ENCODE measurements around the gene PHACTR3.

PHACTR3 gene

GRCh38 chr20:59701236-59701635 is 96.9 kb downstream of the PHACTR3 start:
- Histone ChIP-seq H3K9ac (ENCODE audit: low read length in 5 of 5) (no peak overlapping the region), H3K36me3 (ENCODE audit: control insufficient read depth in 5 of 5, insufficient read depth in 5 of 5, low read length in 5 of 5) (no peaks in the 10 kb centered on the region), H3K4me3 (ENCODE audit: low read depth in 1 of 5, low read length in 5 of 5) (no peak overlapping the region), H3K4me1 (ENCODE audit: control insufficient read depth in 5 of 5, insufficient read depth in 5 of 5, low read length in 5 of 5) (peaks cover 0 to 2% (median 0%) of the 10 kb centered on the region in 5 donors), H3K27ac (ENCODE audit: low read depth, low read length) (no peak overlapping the region), H3K27me3 (ENCODE audit: control insufficient read depth in 5 of 5, insufficient read depth in 4 of 5, low read length in 5 of 5) (peaks cover 2 to 12% (median 5%) of the 10 kb centered on the region in 5 donors), H3K9me3 (ENCODE audit: control insufficient read depth in 5 of 5, low read length in 5 of 5) (no peaks in the 10 kb centered on the region)

DNA sequence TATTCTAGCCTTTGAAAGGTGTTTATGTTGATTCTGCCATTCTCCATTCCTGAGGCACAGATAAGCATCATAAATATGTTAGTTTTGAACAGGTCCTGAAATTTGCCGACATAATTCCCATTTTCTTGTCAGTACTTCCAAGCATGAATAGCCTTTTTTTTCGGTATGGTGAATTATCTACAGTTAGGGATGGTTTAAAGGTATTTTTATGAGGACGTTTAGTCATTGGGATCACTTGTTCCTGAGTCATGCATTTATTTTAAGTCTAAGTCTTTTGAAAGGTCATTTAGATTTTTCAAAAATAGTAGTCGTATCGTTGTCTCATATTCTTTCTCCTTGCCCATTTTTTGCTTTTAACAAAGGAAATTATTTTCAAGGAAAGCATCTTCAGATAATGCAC is 98.7 kb downstream of the PHACTR3 start:
- peaks cover 2 to 9% (median 5%) of the 10 kb centered on the region in 5 donors for H3K27me3 ChIP-seq (ENCODE audit: control insufficient read depth in 5 of 5, insufficient read depth in 4 of 5, low read length in 5 of 5)

DNA sequence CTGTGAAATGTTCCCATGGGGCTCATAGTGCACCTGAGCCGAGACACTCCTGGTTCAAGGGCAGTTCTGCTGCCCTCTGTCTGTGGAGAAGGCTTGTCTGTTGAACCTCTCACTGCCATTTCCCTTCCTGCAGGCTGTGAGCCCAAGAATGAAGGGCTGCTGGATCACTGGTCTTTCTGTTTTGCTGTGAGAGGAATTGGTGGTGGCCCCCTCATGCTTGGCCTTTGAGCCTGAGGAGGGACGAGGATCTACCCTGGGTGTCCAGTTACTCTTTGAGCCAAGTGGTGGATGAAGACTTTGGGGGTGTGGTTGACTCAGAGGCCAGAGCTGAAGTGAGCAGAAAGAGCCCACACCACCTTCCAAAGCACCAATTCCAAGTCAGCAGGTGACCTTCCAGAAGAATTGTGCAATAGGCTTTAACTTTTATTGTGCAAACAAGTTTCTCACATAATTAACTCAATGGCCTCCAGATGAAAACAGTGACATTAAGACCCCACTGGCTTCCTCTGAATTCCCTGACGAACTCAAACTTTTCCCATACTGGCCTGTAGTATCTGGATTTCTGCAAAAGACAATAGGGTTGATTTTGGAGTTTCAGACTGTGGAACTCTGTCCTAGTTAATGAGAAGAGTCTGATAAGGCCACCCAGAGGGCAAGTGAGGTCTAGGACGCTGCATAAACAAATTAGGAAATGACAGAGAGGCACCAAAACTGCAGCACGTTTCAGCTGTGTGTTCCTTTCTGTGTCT is 101.5 kb downstream of the PHACTR3 start:
- Histone ChIP-seq H3K27ac (ENCODE audit: low read depth, low read length) (no peak overlapping the region), H3K9me3 (ENCODE audit: control insufficient read depth in 5 of 5, low read length in 5 of 5) (peaks cover 0 to 6% (median 0%) of the 10 kb centered on the region in 5 donors), H3K4me1 (ENCODE audit: control insufficient read depth in 5 of 5, insufficient read depth in 5 of 5, low read length in 5 of 5) (peaks cover 0 to 4% (median 0%) of the 10 kb centered on the region in 5 donors), H3K4me3 (ENCODE audit: low read depth in 1 of 5, low read length in 5 of 5) (no peak overlapping the region), H3K9ac (ENCODE audit: low read length in 5 of 5) (no peak overlapping the region), H3K27me3 (ENCODE audit: control insufficient read depth in 5 of 5, insufficient read depth in 4 of 5, low read length in 5 of 5) (peaks cover 3 to 13% (median 6%) of the 10 kb centered on the region in 5 donors), H3K36me3 (ENCODE audit: control insufficient read depth in 5 of 5, insufficient read depth in 5 of 5, low read length in 5 of 5) (no peaks in the 10 kb centered on the region)

More for the DNA sequence above, 98.7 kb downstream of the PHACTR3 start:
- Histone ChIP-seq H3K9me3 (ENCODE audit: control insufficient read depth in 5 of 5, low read length in 5 of 5) (peaks cover 0 to 2% (median 0%) of the 10 kb centered on the region in 5 donors), H3K36me3 (ENCODE audit: control insufficient read depth in 5 of 5, insufficient read depth in 5 of 5, low read length in 5 of 5) (no peaks in the 10 kb centered on the region), H3K4me3 (ENCODE audit: low read depth in 1 of 5, low read length in 5 of 5) (no peak overlapping the region), H3K27ac (ENCODE audit: low read depth, low read length) (no peak overlapping the region), H3K9ac (ENCODE audit: low read length in 5 of 5) (no peak overlapping the region), H3K4me1 (ENCODE audit: control insufficient read depth in 5 of 5, insufficient read depth in 5 of 5, low read length in 5 of 5) (peaks cover 0 to 4% (median 0%) of the 10 kb centered on the region in 5 donors)

DNA sequence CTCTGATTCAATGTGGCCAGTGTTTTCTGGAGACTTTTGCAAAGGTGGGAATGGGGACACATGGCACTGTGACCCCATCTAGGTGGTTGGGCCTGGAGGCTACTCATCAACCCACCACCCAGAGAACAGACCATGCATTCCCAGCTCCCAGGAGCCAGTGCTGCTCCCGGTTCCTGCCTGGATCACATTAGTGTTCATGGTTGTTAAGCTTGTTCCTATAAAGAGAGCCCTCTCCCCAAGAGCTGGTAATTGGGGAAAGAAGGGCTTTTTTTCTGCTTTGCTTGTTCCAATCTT is 102.0 kb downstream of the PHACTR3 start:
- no peak overlapping the region for H3K27ac ChIP-seq (ENCODE audit: low read depth, low read length)
- peaks cover 3 to 13% (median 6%) of the 10 kb centered on the region in 5 donors for H3K27me3 ChIP-seq (ENCODE audit: control insufficient read depth in 5 of 5, insufficient read depth in 4 of 5, low read length in 5 of 5)
- H3K36me3 ChIP-seq (ENCODE audit: control insufficient read depth in 5 of 5, insufficient read depth in 5 of 5, low read length in 5 of 5), result no peaks in the 10 kb centered on the region
- no peak overlapping the region for H3K9ac ChIP-seq (ENCODE audit: low read length in 5 of 5)
- H3K4me1 ChIP-seq (ENCODE audit: control insufficient read depth in 5 of 5, insufficient read depth in 5 of 5, low read length in 5 of 5), result peaks cover 0 to 4% (median 0%) of the 10 kb centered on the region in 5 donors
- H3K4me3 ChIP-seq (ENCODE audit: low read depth in 1 of 5, low read length in 5 of 5), result no peak overlapping the region
- H3K9me3 ChIP-seq (ENCODE audit: control insufficient read depth in 5 of 5, low read length in 5 of 5), result peaks cover 0 to 6% (median 0%) of the 10 kb centered on the region in 5 donors

DNA sequence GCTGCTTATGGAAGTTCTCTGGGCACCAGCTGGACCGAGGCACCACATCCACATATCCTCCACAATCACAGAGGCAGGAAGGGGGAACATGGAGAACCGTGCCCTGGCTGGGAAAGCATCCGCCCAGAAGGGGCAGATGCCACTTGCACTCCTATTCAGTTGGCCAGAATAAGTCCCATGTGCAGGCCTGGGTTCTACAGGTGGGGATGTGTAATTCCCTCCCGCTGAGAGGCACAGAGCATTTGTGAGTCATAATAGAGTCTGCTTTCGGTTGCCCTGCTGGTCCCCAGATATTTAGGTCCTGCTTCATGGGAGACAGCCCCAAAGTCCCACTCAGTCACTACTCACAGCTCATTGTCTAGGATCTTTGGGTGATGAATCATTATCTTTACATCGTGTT is 104.0 kb downstream of the PHACTR3 start:
- H3K9me3 ChIP-seq (ENCODE audit: control insufficient read depth in 5 of 5, low read length in 5 of 5), result peaks cover 0 to 14% (median 8%) of the 10 kb centered on the region in 5 donors
- no peak overlapping the region for H3K4me3 ChIP-seq (ENCODE audit: low read depth in 1 of 5, low read length in 5 of 5)
- H3K36me3 ChIP-seq (ENCODE audit: control insufficient read depth in 5 of 5, insufficient read depth in 5 of 5, low read length in 5 of 5), result no peaks in the 10 kb centered on the region
- H3K9ac ChIP-seq (ENCODE audit: low read length in 5 of 5), result no peak overlapping the region
- peaks cover 0 to 4% (median 0%) of the 10 kb centered on the region in 5 donors for H3K4me1 ChIP-seq (ENCODE audit: control insufficient read depth in 5 of 5, insufficient read depth in 5 of 5, low read length in 5 of 5)
- peaks cover 0 to 13% (median 6%) of the 10 kb centered on the region in 5 donors for H3K27me3 ChIP-seq (ENCODE audit: control insufficient read depth in 5 of 5, insufficient read depth in 4 of 5, low read length in 5 of 5)
- H3K27ac ChIP-seq (ENCODE audit: low read depth, low read length), result no peak overlapping the region

GRCh38 chr20:59709636-59710035 is 105.3 kb downstream of the PHACTR3 start:
- Histone ChIP-seq H3K4me1 (ENCODE audit: control insufficient read depth in 5 of 5, insufficient read depth in 5 of 5, low read length in 5 of 5) (peaks cover 0 to 4% (median 0%) of the 10 kb centered on the region in 5 donors), H3K4me3 (ENCODE audit: low read depth in 1 of 5, low read length in 5 of 5) (no peak overlapping the region), H3K9ac (ENCODE audit: low read length in 5 of 5) (no peak overlapping the region), H3K36me3 (ENCODE audit: control insufficient read depth in 5 of 5, insufficient read depth in 5 of 5, low read length in 5 of 5) (no peaks in the 10 kb centered on the region), H3K27ac (ENCODE audit: low read depth, low read length) (no peak overlapping the region), H3K9me3 (ENCODE audit: control insufficient read depth in 5 of 5, low read length in 5 of 5) (peaks cover 0 to 14% (median 8%) of the 10 kb centered on the region in 5 donors), H3K27me3 (ENCODE audit: control insufficient read depth in 5 of 5, insufficient read depth in 4 of 5, low read length in 5 of 5) (peaks cover 0 to 13% (median 6%) of the 10 kb centered on the region in 5 donors)

- H3K4me3 ChIP-seq (ENCODE audit: low read depth in 1 of 5, low read length in 5 of 5), result no peak overlapping the region
- H3K27ac ChIP-seq (ENCODE audit: low read depth, low read length), result no peak overlapping the region
- H3K9me3 ChIP-seq (ENCODE audit: control insufficient read depth in 5 of 5, low read length in 5 of 5), result peaks cover 0 to 6% (median under 1%) of the 10 kb centered on the region in 5 donors
- H3K9ac ChIP-seq (ENCODE audit: low read length in 5 of 5), result no peak overlapping the region
- no peaks in the 10 kb centered on the region for H3K36me3 ChIP-seq (ENCODE audit: control insufficient read depth in 5 of 5, insufficient read depth in 5 of 5, low read length in 5 of 5)
- H3K4me1 ChIP-seq (ENCODE audit: control insufficient read depth in 5 of 5, insufficient read depth in 5 of 5, low read length in 5 of 5), result peaks cover 0 to 7% (median 7%) of the 10 kb centered on the region in 5 donors
- peaks cover 0 to 24% (median 10%) of the 10 kb centered on the region in 5 donors for H3K27me3 ChIP-seq (ENCODE audit: control insufficient read depth in 5 of 5, insufficient read depth in 4 of 5, low read length in 5 of 5)
These were observed 113.7 kb downstream of the PHACTR3 start for GRCh38 chr20:59718071-59718470.

DNA sequence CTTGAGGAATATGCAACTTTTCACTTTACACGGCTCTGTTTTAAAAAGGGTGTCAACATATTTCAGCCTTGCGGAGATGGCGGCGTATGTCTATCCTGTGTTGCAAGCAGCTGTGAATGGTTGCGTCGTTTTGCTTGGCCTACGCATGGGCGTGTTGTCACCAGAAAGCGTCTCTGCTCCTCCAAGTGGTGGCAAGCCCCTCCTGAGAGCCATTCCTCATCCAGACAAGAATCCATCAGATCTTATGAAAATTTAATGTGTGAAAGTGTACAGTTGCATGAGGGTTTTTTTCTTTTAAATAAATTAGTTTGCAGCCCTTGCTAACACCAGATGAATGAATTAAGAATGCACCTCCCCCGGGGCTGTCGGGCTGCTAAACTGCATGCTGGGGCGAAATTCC is 114.4 kb downstream of the PHACTR3 start:
- peaks cover 0 to 24% (median 10%) of the 10 kb centered on the region in 5 donors for H3K27me3 ChIP-seq (ENCODE audit: control insufficient read depth in 5 of 5, insufficient read depth in 4 of 5, low read length in 5 of 5)
- H3K9me3 ChIP-seq (ENCODE audit: control insufficient read depth in 5 of 5, low read length in 5 of 5), result no peaks in the 10 kb centered on the region
- H3K4me3 ChIP-seq (ENCODE audit: low read depth in 1 of 5, low read length in 5 of 5), result no peak overlapping the region
- no peaks in the 10 kb centered on the region for H3K36me3 ChIP-seq (ENCODE audit: control insufficient read depth in 5 of 5, insufficient read depth in 5 of 5, low read length in 5 of 5)
- H3K9ac ChIP-seq (ENCODE audit: low read length in 5 of 5), result no peak overlapping the region
- H3K4me1 ChIP-seq (ENCODE audit: control insufficient read depth in 5 of 5, insufficient read depth in 5 of 5, low read length in 5 of 5), result peaks cover 0 to 13% (median 11%) of the 10 kb centered on the region in 5 donors
- H3K27ac ChIP-seq (ENCODE audit: low read depth, low read length), result no peak overlapping the region

DNA sequence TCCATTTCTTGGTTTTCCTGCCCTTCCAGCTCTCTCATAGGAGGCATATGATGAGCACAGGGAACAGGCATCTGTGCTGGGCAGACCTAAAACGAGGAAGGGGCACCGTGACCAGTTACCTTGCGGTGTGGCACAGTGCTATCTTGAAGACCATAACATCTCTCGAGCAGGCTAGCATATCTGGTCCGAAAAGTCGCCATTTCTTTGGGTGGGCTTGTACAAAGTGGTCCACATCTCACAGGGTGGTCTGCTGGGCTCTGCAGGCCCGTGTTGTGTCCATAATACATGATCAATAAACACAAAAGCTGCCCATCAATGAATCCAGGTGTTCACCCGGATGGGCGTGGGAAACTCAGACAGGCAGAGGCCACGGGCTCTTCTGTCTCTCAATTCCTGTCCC is 115.7 kb downstream of the PHACTR3 start:
- Histone ChIP-seq H3K9ac (ENCODE audit: low read length in 5 of 5) (no peak overlapping the region), H3K4me1 (ENCODE audit: control insufficient read depth in 5 of 5, insufficient read depth in 5 of 5, low read length in 5 of 5) (peaks cover 0 to 20% (median 13%) of the 10 kb centered on the region in 5 donors), H3K27me3 (ENCODE audit: control insufficient read depth in 5 of 5, insufficient read depth in 4 of 5, low read length in 5 of 5) (peaks cover 0 to 31% (median 14%) of the 10 kb centered on the region in 5 donors), H3K27ac (ENCODE audit: low read depth, low read length) (no peak overlapping the region), H3K36me3 (ENCODE audit: control insufficient read depth in 5 of 5, insufficient read depth in 5 of 5, low read length in 5 of 5) (no peaks in the 10 kb centered on the region), H3K4me3 (ENCODE audit: low read depth in 1 of 5, low read length in 5 of 5) (no peak overlapping the region), H3K9me3 (ENCODE audit: control insufficient read depth in 5 of 5, low read length in 5 of 5) (no peaks in the 10 kb centered on the region)

DNA sequence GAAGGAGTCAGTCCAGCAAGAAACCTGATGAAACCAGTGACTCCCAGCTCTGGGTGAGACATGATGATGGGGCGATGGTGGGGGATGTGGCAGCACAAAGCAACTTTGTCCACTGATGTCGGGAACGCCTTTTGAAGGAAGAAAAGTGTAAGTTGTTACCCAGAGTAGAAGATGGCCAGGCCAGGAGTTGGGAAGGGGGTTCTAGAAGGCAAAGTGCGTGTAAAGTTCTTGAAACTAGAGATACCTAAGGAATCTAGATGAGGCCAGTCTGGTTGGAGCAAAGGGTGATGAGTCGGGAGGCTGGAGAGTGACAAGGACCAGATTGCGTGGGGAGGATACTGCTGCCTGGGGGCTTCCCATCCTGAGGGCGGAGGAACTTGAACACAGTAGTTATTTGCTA is 117.0 kb downstream of the PHACTR3 start:
- no peak overlapping the region for H3K9ac ChIP-seq (ENCODE audit: low read length in 5 of 5)
- H3K36me3 ChIP-seq (ENCODE audit: control insufficient read depth in 5 of 5, insufficient read depth in 5 of 5, low read length in 5 of 5), result no peaks in the 10 kb centered on the region
- peaks cover 0 to 20% (median 13%) of the 10 kb centered on the region in 5 donors for H3K4me1 ChIP-seq (ENCODE audit: control insufficient read depth in 5 of 5, insufficient read depth in 5 of 5, low read length in 5 of 5)
- no peak overlapping the region for H3K4me3 ChIP-seq (ENCODE audit: low read depth in 1 of 5, low read length in 5 of 5)
- no peak overlapping the region for H3K27ac ChIP-seq (ENCODE audit: low read depth, low read length)
- no peaks in the 10 kb centered on the region for H3K9me3 ChIP-seq (ENCODE audit: control insufficient read depth in 5 of 5, low read length in 5 of 5)
- H3K27me3 ChIP-seq (ENCODE audit: control insufficient read depth in 5 of 5, insufficient read depth in 4 of 5, low read length in 5 of 5), result peaks cover 3 to 38% (median 19%) of the 10 kb centered on the region in 5 donors

Measured in subcutaneous abdominal adipose tissue (tissue), 5 donors.